Measurements from ENCODE around the gene PTMS.

PTMS gene

DNA sequence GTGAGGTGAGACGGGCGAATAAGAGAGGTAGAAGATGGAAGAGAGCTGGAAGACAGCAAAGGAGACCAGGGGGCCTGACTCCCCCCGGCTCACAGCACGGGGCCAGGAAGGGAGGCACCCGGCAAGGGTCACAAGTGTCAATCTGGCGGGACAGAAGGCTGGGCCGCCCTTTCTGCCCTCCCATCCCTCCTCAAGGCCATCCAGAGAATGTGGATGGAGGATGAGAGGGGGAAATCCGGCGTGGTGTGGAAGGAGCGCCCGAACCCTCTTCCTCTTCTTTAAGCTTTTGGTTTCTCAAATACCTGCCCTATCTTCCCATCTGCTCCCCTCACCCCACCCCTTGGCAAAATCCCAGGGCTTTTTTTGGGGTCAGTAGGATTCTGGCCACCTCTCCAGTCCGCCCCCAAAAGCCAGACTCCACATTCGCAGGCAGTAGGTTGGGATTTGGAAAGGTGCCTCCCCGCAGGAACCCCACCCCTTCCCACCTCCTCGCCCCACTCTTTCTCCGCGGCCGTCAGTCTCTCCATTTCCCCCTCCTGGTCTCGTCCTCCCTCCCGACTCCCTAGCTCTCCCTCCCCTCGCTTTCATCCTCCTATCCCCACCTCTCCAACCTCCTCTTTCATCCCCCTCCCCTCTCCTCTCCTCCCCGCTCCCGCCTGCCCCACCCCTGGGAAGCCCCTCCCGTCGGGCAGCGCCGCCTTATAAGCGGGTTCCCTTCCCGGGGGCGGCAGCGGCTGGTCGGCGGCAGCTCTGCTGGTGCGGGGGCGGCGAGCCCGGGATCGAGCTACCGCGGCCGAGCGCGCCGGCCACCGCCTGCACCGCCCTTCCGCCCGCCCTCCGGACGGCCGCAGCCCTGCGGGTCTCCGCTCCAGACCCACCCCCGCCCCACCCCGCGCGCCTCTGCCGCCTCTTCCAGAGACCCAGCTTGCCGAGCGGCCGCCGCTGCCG, at the start of gene PTMS:
Gene PTMS (plus strand): TSS at position 730 of the 948 bp plus-strand sequence. CDS start 343 bp downstream, outside the sequence.
- Histone ChIP-seq H3K27ac (ENCODE audit: low read length) (no peak within 1 kb of the TSS), H3K79me2 (ENCODE audit: low read length) (no peaks in the 10 kb centered on the region), H2AFZ (ENCODE audit: low read depth, low read length) (peak within 1 kb of the TSS; percentile 67; the same call in 1 of the 2 replicates), H4K20me1 (ENCODE audit: insufficient read depth, low read length) (no peaks in the 10 kb centered on the region), H3K4me3 (ENCODE audit: low read length) (peak within 1 kb of the TSS; percentile 91), H3K9ac (ENCODE audit: low read length) (peak within 1 kb of the TSS; percentile 60), H3K4me1 (ENCODE audit: low read length) (peaks cover 30% of the 10 kb centered on the region), H3K27me3 (ENCODE audit: low read depth, low read length) (peaks cover 59% of the 10 kb centered on the region), H3K9me3 (ENCODE audit: insufficient read depth, low read length) (no peaks in the 10 kb centered on the region), H3K4me2 (ENCODE audit: low read length) (peak within 1 kb of the TSS; percentile 94), H3K36me3 (replicated peaks; ENCODE audit: low read depth, low read length) (no peaks in the 10 kb centered on the region)
- TF ChIP-seq EZH2phosphoT487 (IDR thresholded peaks at IDR 0.05; ENCODE audit: low read depth): no peak
- TF ChIP-seq, protein P1, sequence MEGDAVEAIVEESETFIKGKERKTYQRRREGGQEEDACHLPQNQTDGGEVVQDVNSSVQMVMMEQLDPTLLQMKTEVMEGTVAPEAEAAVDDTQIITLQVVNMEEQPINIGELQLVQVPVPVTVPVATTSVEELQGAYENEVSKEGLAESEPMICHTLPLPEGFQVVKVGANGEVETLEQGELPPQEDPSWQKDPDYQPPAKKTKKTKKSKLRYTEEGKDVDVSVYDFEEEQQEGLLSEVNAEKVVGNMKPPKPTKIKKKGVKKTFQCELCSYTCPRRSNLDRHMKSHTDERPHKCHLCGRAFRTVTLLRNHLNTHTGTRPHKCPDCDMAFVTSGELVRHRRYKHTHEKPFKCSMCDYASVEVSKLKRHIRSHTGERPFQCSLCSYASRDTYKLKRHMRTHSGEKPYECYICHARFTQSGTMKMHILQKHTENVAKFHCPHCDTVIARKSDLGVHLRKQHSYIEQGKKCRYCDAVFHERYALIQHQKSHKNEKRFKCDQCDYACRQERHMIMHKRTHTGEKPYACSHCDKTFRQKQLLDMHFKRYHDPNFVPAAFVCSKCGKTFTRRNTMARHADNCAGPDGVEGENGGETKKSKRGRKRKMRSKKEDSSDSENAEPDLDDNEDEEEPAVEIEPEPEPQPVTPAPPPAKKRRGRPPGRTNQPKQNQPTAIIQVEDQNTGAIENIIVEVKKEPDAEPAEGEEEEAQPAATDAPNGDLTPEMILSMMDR (IDR thresholded peaks at IDR 0.05; ENCODE audit: low read depth, low read length): no peak

GRCh38 chr12:6716874-6717437, 49.2 kb upstream of the PTMS start:
- H3K79me2 ChIP-seq (ENCODE audit: low read length): no peaks in the 10 kb centered on the region
- H3K4me3 ChIP-seq (ENCODE audit: low read length): no peak overlapping the region
- no peak overlapping the region for H3K9ac ChIP-seq (ENCODE audit: low read length)
- no peak overlapping the region for H2AFZ ChIP-seq (ENCODE audit: low read depth, low read length)
- H3K9me3 ChIP-seq (ENCODE audit: insufficient read depth, low read length): no peaks in the 10 kb centered on the region
- no peaks in the 10 kb centered on the region for H3K27me3 ChIP-seq (ENCODE audit: low read depth, low read length)
- no peaks in the 10 kb centered on the region for H3K36me3 ChIP-seq (replicated peaks; ENCODE audit: low read depth, low read length)
- no peaks in the 10 kb centered on the region for H3K4me1 ChIP-seq (ENCODE audit: low read length)
- no peak overlapping the region for H3K27ac ChIP-seq (ENCODE audit: low read length)
- TF ChIP-seq, protein P1 (IDR thresholded peaks at IDR 0.05; ENCODE audit: low read depth, low read length): no peak
- no peak for TF ChIP-seq EZH2phosphoT487 (IDR thresholded peaks at IDR 0.05; ENCODE audit: low read depth)
- H4K20me1 ChIP-seq (ENCODE audit: insufficient read depth, low read length): no peaks in the 10 kb centered on the region
- no peak overlapping the region for H3K4me2 ChIP-seq (ENCODE audit: low read length)

- H3K27ac ChIP-seq (ENCODE audit: low read length): no peak overlapping the region
- H3K27me3 ChIP-seq (ENCODE audit: low read depth, low read length): no peaks in the 10 kb centered on the region
- H3K79me2 ChIP-seq (ENCODE audit: low read length): peaks cover 12% of the 10 kb centered on the region
- peaks cover 10% of the 10 kb centered on the region for H3K4me1 ChIP-seq (ENCODE audit: low read length)
- H2AFZ ChIP-seq (ENCODE audit: low read depth, low read length): no peak overlapping the region
- TF ChIP-seq, protein P1 (IDR thresholded peaks at IDR 0.05; ENCODE audit: low read depth, low read length): no peak
- H3K9ac ChIP-seq (ENCODE audit: low read length): peak overlapping the region; percentile 94
- H3K4me2 ChIP-seq (ENCODE audit: low read length): peak overlapping the region; percentile 91
- H3K36me3 ChIP-seq (replicated peaks; ENCODE audit: low read depth, low read length): peaks cover under 1% of the 10 kb centered on the region
- peak overlapping the region; percentile 93 for H3K4me3 ChIP-seq (ENCODE audit: low read length)
- H3K9me3 ChIP-seq (ENCODE audit: insufficient read depth, low read length): no peaks in the 10 kb centered on the region
- H4K20me1 ChIP-seq (ENCODE audit: insufficient read depth, low read length): no peaks in the 10 kb centered on the region
Observed at GRCh38 chr12:6722863-6723262, 43.3 kb upstream of the PTMS start.
